Hepatocyte (in vitro differentiated cells): ENCODE results near the gene MYCBPAP. TPM values are rescaled to one million over a fixed set of nuclear protein-coding genes. Genes with fewer than 3 reads are reported as not detected.

Experiments
- DNase-seq: peaks from one replicate; pipeline ENCODE4 v3.0.0-alpha.2; 2016; ENCODE audit warnings: low spot score
- H2AFZ ChIP-seq: fragments of 200-600 bp; sonication (generic); 2 replicates; pipeline ENCODE4 v1.6.0; 2016; ENCODE audit warnings: antibody characterized with exemption, mild to moderate bottlenecking
- H3K27ac ChIP-seq: fragments of 200-600 bp; sonication (generic); 2 replicates; pipeline ENCODE4 v1.5.1; 2016; ENCODE audit warnings: mild to moderate bottlenecking
- H3K27me3 ChIP-seq: fragments of 200-600 bp; sonication (generic); 2 replicates; pipeline ENCODE4 v1.6.1; 2016
- H3K36me3 ChIP-seq: fragments of 200-600 bp; sonication (generic); replicated peaks from 2 replicates; pipeline ENCODE4 v1.5.1; 2016; ENCODE audit warnings: low read depth; ENCODE audit not compliant: insufficient read depth
- H3K4me1 ChIP-seq: fragments of 200-600 bp; sonication (generic); 2 replicates; pipeline ENCODE4 v1.5.1; 2016; ENCODE audit warnings: mild to moderate bottlenecking, moderate library complexity; ENCODE audit not compliant: insufficient read depth
- H3K4me2 ChIP-seq: fragments of 200-600 bp; sonication (generic); 2 replicates; pipeline ENCODE4 v1.6.0; 2016
- H3K4me3 ChIP-seq: fragments of 200-600 bp; sonication (generic); 2 replicates; pipeline ENCODE4 v1.5.1; 2016; ENCODE audit warnings: mild to moderate bottlenecking
- H3K79me2 ChIP-seq: fragments of 200-600 bp; sonication (generic); 2 replicates; pipeline ENCODE4 v1.6.0; 2017; ENCODE audit warnings: mild to moderate bottlenecking
- H3K9me2 ChIP-seq: fragments of 200-600 bp; sonication (generic); replicated peaks from 2 replicates; pipeline ENCODE4 v1.6.0; 2017; ENCODE audit warnings: mild to moderate bottlenecking; ENCODE audit not compliant: insufficient read depth
- H3K9me3 ChIP-seq: fragments of 200-600 bp; sonication (generic); 2 replicates; pipeline ENCODE4 v1.5.1; 2016; ENCODE audit warnings: low read depth, mild to moderate bottlenecking
- H4K20me1 ChIP-seq: fragments of 200-600 bp; sonication (generic); 2 replicates; pipeline ENCODE4 v1.6.0; 2016; ENCODE audit warnings: mild to moderate bottlenecking; ENCODE audit not compliant: insufficient read depth, poor library complexity, severe bottlenecking
- CTCF ChIP-seq: fragments of 200-600 bp; sonication (generic); IDR thresholded peaks from 2 replicates; pipeline ENCODE4 v1.5.1; 2016; ENCODE audit warnings: antibody characterized with exemption, mild to moderate bottlenecking; ENCODE audit not compliant: poor library complexity
- EZH2 ChIP-seq: fragments of 200-600 bp; sonication (generic); IDR thresholded peaks from 2 replicates; pipeline ENCODE4 v1.6.1; 2016; ENCODE audit warnings: antibody characterized with exemption, mild to moderate bottlenecking, borderline replicate concordance
- EZH2phosphoT487 ChIP-seq: fragments of 200-600 bp; sonication (generic); IDR thresholded peaks from one replicate; pipeline ENCODE4 v1.6.1; 2018; ENCODE audit warnings: antibody characterized with exemption, mild to moderate bottlenecking, low read depth, moderate library complexity; ENCODE audit not compliant: unreplicated experiment, severe bottlenecking
- WGBS: methylation state at CpG from one replicate; pipeline ENCODE4 v1.1.6; 2016; ENCODE audit warnings: low lambda C conversion rate; ENCODE audit errors: missing lambda C conversion rate; 5-methylcytosine and 5-hydroxymethylcytosine counted together
- polyA plus RNA-seq: library from polyadenylated mRNA; unstranded; fragments of >200 nt; fragmentation: Nextera tagmentation; extraction: Ambion mirVana; gene quantifications from 2 replicates; pipeline ENCODE4 v1.2.1, GENCODE V29; 2016
- total RNA-seq: library from RNA; depleted of rRNA; stranded (reverse); fragments of >200 nt; gene quantifications from 2 replicates; pipeline ENCODE4 v1.2.3, GENCODE V29; 2014

Gene MYCBPAP
- total and polyA plus RNA-seq, 2 experiments from 2014 or later, result 0.43 to 0.70 TPM

DNA sequence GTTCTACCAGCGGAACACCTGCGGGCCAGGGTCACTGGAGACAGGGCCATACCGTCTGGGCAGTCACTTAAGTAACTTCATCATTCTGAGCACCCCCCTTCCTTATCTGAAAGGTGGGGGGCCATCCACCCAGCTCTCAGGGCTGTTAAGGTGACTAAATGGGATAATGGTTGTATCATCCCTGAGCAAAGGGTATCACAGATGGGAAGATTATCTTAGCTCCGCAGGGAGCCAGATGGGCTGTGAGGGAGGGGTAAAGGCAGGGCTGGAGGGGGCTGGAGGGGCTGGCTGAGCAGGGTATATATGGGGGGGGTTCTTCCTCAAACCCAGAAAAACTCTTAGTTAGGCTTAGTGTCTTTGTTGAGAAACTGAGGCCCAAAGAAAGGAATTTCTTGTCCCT, 49.4 kb downstream of the MYCBPAP start:
- Histone ChIP-seq H3K27ac (no peak overlapping the region), H3K9me2 (no peaks in the 10 kb centered on the region), H3K79me2 (no peaks in the 10 kb centered on the region), H3K9me3 (no peaks in the 10 kb centered on the region), H3K4me3 (no peak overlapping the region), H3K4me1 (peaks cover 27% of the 10 kb centered on the region), H3K27me3 (peaks cover 35% of the 10 kb centered on the region), H2AFZ (no peak overlapping the region), H3K36me3 (no peaks in the 10 kb centered on the region), H3K4me2 (no peak overlapping the region), H4K20me1 (no peaks in the 10 kb centered on the region)
- TF ChIP-seq CTCF (no peak), EZH2 (no peak), EZH2phosphoT487 (no peak)
- DNase-seq, result no peak
- WGBS, result 82% methylated on average over 4 of the region's 4 CpGs

DNA sequence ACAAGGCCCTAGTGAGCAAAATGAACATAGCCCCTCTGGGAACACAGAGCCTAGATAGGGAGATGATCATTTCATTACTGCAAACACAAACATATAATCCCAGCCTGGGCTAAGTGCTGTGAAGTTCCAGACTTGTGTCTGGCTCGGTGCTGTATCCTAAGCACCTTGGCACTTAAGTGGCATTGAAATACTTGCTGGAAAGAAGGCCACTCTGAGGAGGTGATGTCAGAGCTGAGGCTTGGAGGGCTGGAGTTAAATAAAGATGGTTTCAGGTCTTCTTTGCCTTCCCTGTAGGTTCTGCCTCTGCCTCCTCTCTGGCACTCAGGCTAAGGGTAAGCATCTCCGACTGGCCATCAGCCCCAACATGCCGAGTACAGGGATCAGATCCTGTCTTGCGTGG, 49.9 kb downstream of the MYCBPAP start:
- Histone ChIP-seq H2AFZ (no peak overlapping the region), H3K9me3 (no peaks in the 10 kb centered on the region), H3K9me2 (no peaks in the 10 kb centered on the region), H3K4me2 (no peak overlapping the region), H3K36me3 (no peaks in the 10 kb centered on the region), H3K27me3 (peaks cover 40% of the 10 kb centered on the region), H4K20me1 (no peaks in the 10 kb centered on the region), H3K27ac (no peak overlapping the region), H3K4me1 (peaks cover 28% of the 10 kb centered on the region), H3K4me3 (no peak overlapping the region), H3K79me2 (no peaks in the 10 kb centered on the region)
- WGBS, result 77% methylated on average over 4 of the region's 4 CpGs
- DNase-seq, result no peak
- no peak for TF ChIP-seq EZH2phosphoT487
- TF ChIP-seq CTCF, result no peak
- no peak for TF ChIP-seq EZH2

GRCh38 chr17:50558581-50558940, 50.3 kb downstream of the MYCBPAP start:
- WGBS, result 13% methylated on average over 18 of the region's 18 CpGs
- no peak for DNase-seq
- no peak overlapping the region for H3K4me3 ChIP-seq
- H3K9me2 ChIP-seq, result no peaks in the 10 kb centered on the region
- H3K27ac ChIP-seq, result no peak overlapping the region
- H3K4me2 ChIP-seq, result peak overlapping the region; percentile 91
- no peaks in the 10 kb centered on the region for H3K9me3 ChIP-seq
- no peaks in the 10 kb centered on the region for H3K79me2 ChIP-seq
- no peak overlapping the region for H2AFZ ChIP-seq
- peaks cover 45% of the 10 kb centered on the region for H3K27me3 ChIP-seq
- no peaks in the 10 kb centered on the region for H4K20me1 ChIP-seq
- TF ChIP-seq EZH2 (no peak), EZH2phosphoT487 (no peak), CTCF (no peak)
- H3K36me3 ChIP-seq, result no peaks in the 10 kb centered on the region
- H3K4me1 ChIP-seq, result peaks cover 33% of the 10 kb centered on the region
